Tibial artery (tissue), 4 donors: ENCODE measurements around the gene PCSK5.
"Not testable (repeated sequence)": the region's sequence is repeated elsewhere in the genome, so short reads cannot be mapped to it uniquely, and the experiment has no call there.

Source experiments
- DNase-seq, 2 donors: peaks; one replicate each; pipeline ENCODE4 v3.0.0-alpha.2; 2019
- H3K27ac ChIP-seq, 2 donors: fragments of 200-600 bp; sonication (generic) in 1 of 2; 1 replicate in 1 of 2; 2 replicates in 1 of 2; pipeline ENCODE4 v1.5.1; 2018 to 2019; ENCODE audit warnings: mild to moderate bottlenecking in 1 of 2
- H3K27me3 ChIP-seq, 2 donors: fragments of 200-600 bp; sonication (generic) in 1 of 2; one replicate each; pipeline versions ENCODE4 v1.5.1 to v1.6.0; 2016 to 2019
- H3K36me3 ChIP-seq, 3 donors: fragments of 200-600 bp; sonication (generic) in 2 of 3; one replicate each; pipeline ENCODE4 v1.5.1; 2016 to 2019; ENCODE audit warnings: mild to moderate bottlenecking in 2 of 3
- H3K4me1 ChIP-seq, 4 donors: fragments of 200-600 bp; sonication (generic) in 2 of 4; 1 replicate in 3 of 4; 2 replicates in 1 of 4; pipeline ENCODE4 v1.5.1; 2016 to 2019
- H3K4me3 ChIP-seq, 2 donors: fragments of 200-600 bp; sonication (generic) in 1 of 2; 1 replicate in 1 of 2; 2 replicates in 1 of 2; pipeline ENCODE4 v1.5.1; 2018 to 2019; ENCODE audit warnings: mild to moderate bottlenecking in 2 of 2
- H3K9me3 ChIP-seq, 3 donors: fragments of 200-600 bp; sonication (generic) in 1 of 3; one replicate each; pipeline ENCODE4 v1.5.1; 2016 to 2019
- intact Hi-C: fragments of 100-400 bp; cut with DNase I; formaldehyde crosslinking; loops from one replicate; pipeline ENCODE4 v1.15.0; 2023; ENCODE audit warnings: low total_unique reads
- TF ChIP-seq, protein P1 (sequence below), 2 experiments: fragments of 200-600 bp in 1 of 2; fragments of 450-650 bp in 1 of 2; IDR thresholded peaks; one replicate each; pipeline ENCODE4 v1.5.1; 2017 to 2019; ENCODE audit warnings: antibody characterized with exemption in 2 of 2, mild to moderate bottlenecking in 1 of 2, moderate library complexity in 1 of 2

The PCSK5 gene

DNA sequence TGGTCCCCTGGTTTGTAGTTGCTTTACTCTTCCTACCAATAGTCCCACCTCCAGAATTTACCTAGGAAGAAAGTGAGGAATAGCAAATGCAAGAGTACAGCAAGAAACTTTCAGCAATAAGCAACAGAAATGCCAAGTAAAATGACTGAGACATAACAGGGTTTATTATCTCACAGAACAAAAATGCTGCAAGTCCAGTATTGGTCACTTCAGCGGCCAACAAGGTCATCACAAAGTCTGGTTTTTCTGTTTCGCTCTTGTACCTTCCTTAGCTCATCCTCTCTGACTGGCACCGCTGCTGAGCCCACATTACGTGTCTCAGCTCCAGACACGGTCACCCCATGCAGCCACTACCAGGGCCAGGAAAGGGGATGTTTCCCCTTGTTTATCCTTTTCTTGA lies 421.1 kb downstream of the PCSK5 start:
- Histone ChIP-seq H3K27ac (no peak overlapping the region), H3K4me1 (peaks cover 0 to 5% (median 0%) of the 10 kb centered on the region in 4 donors), H3K4me3 (no peak overlapping the region), H3K9me3 (no peaks in the 10 kb centered on the region), H3K36me3 (no peaks in the 10 kb centered on the region), H3K27me3 (no peaks in the 10 kb centered on the region)
- TF ChIP-seq, protein P1, sequence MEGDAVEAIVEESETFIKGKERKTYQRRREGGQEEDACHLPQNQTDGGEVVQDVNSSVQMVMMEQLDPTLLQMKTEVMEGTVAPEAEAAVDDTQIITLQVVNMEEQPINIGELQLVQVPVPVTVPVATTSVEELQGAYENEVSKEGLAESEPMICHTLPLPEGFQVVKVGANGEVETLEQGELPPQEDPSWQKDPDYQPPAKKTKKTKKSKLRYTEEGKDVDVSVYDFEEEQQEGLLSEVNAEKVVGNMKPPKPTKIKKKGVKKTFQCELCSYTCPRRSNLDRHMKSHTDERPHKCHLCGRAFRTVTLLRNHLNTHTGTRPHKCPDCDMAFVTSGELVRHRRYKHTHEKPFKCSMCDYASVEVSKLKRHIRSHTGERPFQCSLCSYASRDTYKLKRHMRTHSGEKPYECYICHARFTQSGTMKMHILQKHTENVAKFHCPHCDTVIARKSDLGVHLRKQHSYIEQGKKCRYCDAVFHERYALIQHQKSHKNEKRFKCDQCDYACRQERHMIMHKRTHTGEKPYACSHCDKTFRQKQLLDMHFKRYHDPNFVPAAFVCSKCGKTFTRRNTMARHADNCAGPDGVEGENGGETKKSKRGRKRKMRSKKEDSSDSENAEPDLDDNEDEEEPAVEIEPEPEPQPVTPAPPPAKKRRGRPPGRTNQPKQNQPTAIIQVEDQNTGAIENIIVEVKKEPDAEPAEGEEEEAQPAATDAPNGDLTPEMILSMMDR (IDR thresholded peaks at IDR 0.05) = no peak
- intact Hi-C loops = no loop called here
- no peak for DNase-seq

DNA sequence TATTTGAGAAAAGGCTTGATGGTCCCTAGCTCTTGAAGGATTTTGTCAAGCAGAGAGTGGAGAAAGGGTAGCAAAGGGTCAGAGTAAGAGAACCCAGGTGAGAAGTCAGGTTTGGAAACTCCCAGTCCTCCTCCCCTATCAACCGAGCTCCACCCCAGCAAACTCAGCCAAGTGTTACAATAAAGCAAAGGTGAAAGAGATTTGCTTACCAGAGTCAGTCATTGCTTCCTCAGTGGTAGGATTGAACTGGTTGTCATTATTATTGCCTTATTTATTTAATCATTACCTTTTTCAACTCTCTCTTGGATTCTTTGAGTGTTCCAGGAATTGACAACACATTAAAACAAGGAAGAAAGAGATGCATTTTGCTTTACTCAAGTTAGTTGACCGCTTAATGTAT lies 423.3 kb downstream of the PCSK5 start:
- Histone ChIP-seq H3K9me3 (no peaks in the 10 kb centered on the region), H3K27ac (no peak overlapping the region), H3K4me3 (no peak overlapping the region), H3K27me3 (no peaks in the 10 kb centered on the region), H3K36me3 (no peaks in the 10 kb centered on the region), H3K4me1 (peaks cover 0 to 5% (median 0%) of the 10 kb centered on the region in 4 donors)
- TF ChIP-seq, protein P1 (IDR thresholded peaks at IDR 0.05) = no peak
- intact Hi-C loops = no loop called here
- DNase-seq = no peak

DNA sequence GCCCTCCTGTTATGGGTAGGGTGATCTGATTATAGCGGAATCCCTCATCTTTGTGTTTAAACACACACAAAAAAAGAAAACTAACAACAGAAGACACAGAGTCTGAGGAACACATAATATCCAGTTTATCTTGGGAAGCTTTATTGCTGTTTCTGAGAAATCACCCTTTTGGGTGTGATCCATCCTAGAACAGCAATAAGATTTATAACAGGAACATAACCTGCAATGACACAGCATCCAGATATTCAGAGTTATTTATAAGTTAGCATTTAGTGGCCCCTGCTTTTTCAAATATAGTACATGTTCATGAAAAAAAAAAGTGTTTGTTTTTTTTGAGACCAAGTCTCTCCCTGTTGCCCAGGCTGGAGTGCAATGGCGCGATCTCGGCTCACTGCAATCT lies 423.8 kb downstream of the PCSK5 start:
- TF ChIP-seq, protein P1 (IDR thresholded peaks at IDR 0.05) = no peak
- intact Hi-C loops = no loop called here
- no peak overlapping the region for H3K4me3 ChIP-seq
- H3K27ac ChIP-seq = no peak overlapping the region
- DNase-seq = no peak
- no peaks in the 10 kb centered on the region for H3K9me3 ChIP-seq
- no peaks in the 10 kb centered on the region for H3K36me3 ChIP-seq
- H3K27me3 ChIP-seq = no peaks in the 10 kb centered on the region
- H3K4me1 ChIP-seq = peaks cover 0 to 5% (median 0%) of the 10 kb centered on the region in 4 donors

DNA sequence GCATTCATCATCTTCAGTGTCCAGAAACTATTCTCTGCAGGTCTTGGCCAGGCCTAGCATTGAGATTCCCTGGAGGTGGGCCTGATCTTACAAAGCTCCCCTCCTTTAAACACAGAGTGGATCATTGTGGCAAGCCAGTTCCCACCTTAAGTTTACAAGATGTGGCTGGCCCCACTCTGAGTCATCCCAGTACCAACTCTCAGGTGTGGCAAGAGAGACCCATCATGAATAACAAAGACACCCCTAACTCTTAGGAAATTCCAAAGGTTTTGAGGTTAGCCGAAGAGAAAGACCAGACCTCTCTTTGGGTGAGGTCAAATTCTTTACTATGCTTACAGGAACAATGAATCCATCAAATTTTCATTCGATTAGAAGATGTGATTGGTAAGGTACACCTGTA lies 425.6 kb downstream of the PCSK5 start:
- H3K4me1 ChIP-seq = peaks cover 0 to 5% (median 0%) of the 10 kb centered on the region in 4 donors
- TF ChIP-seq, protein P1 (IDR thresholded peaks at IDR 0.05) = no peak
- no peaks in the 10 kb centered on the region for H3K27me3 ChIP-seq
- no peak for DNase-seq
- no peaks in the 10 kb centered on the region for H3K9me3 ChIP-seq
- intact Hi-C loops = no loop called here
- H3K36me3 ChIP-seq = no peaks in the 10 kb centered on the region
- H3K4me3 ChIP-seq = no peak overlapping the region
- no peak overlapping the region for H3K27ac ChIP-seq

DNA sequence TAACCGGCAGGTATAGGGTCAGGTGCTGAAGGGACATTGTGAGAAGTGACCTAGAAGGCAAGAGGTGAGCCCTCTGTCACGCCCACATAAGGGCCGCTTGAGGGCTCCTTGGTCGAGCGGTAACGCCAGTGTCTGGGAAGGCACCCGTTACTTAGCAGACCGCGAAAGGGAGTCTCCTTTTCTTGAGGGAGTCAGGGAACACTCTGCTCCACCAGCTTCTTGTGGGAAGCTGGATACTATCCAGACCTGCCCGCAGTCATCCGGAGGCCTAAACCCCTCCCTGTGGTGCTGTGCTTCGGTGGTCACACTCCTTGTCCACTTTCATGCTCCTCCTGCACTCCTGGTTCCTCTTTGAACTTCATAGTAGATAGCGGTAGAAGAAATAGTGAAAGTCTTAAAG lies 429.0 kb downstream of the PCSK5 start:
- intact Hi-C loops, DNase-seq: not testable (repeated sequence)

DNA sequence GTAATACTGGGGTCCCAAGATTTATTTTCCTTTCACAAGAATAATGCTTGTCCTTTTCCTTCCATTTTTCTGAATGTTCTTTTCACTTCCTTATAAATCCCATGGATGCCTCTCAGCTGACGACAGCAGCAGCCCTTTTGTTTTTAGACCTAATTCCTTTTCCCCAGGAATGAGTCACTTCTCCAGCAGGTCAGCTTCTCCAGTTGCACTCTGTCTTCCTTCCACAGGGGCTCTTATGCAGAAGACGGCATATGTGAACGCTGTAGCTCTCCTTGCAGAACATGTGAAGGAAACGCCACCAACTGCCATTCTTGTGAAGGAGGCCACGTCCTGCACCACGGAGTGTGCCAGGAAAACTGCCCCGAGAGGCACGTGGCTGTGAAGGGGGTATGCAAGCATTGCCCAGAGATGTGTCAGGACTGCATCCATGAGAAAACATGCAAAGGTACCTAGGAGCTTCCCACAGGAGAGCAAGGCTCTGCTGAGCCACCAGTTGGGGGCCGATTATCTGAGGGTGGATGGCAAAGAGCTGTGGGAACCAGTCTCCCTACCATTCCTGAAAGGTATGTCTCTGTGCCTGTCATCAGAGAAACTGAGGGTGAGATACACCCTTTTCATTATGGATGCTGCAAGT lies 430.8 kb downstream of the PCSK5 start:
- TF ChIP-seq, protein P1 (IDR thresholded peaks at IDR 0.05) = no peak

More for the DNA sequence above, 429.0 kb downstream of the PCSK5 start:
- H3K9me3 ChIP-seq, H3K27ac ChIP-seq, H3K27me3 ChIP-seq, H3K36me3 ChIP-seq, H3K4me1 ChIP-seq, H3K4me3 ChIP-seq: not testable (repeated sequence)

More for the DNA sequence above, 430.8 kb downstream of the PCSK5 start:
- no peak overlapping the region for H3K27ac ChIP-seq
- H3K4me1 ChIP-seq = no peaks in the 10 kb centered on the region
- DNase-seq = no peak
- no peak overlapping the region for H3K4me3 ChIP-seq
- H3K27me3 ChIP-seq = no peaks in the 10 kb centered on the region
- H3K9me3 ChIP-seq = no peaks in the 10 kb centered on the region
- intact Hi-C loops = no loop called here
- H3K36me3 ChIP-seq = no peaks in the 10 kb centered on the region
